HG03457 (cell line): ENCODE results near the gene HDAC3.

ENCODE experiments used
- ATAC-seq: cut with Tn5 transposase; IDR thresholded peaks from one replicate; pipeline ENCODE4 v1.9.1; 2021; ENCODE audit warnings: moderate number of reproducible peaks; ENCODE audit not compliant: unreplicated experiment

HDAC3 gene

GRCh38 chr5:141636413-141637122, at the start of gene HDAC3, which contains the start of gene RELL2:
TSS of gene HDAC3 (minus strand) at chr5:141636849. CDS start at chr5:141636790, 59 bp downstream.
TSS of gene RELL2 (plus strand) at chr5:141636997. CDS start at chr5:141638226, 1,229 bp downstream.
- ATAC-seq = peak; percentile 66

GRCh38 chr5:141685591-141685990, 48.9 kb upstream of the HDAC3 start:
- ATAC-seq = no peak

- no peak for ATAC-seq
Measured at GRCh38 chr5:141683596-141684141, 47.0 kb upstream of the HDAC3 start.

GRCh38 chr5:141681695-141682641, 45.3 kb upstream of the HDAC3 start, which contains the start of gene ARAP3:
TSS of gene ARAP3 (minus strand) at chr5:141682230. CDS start at chr5:141680486, 1,744 bp downstream.
- no peak for ATAC-seq

GRCh38 chr5:141681295-141681694, 44.6 kb upstream of the HDAC3 start:
- ATAC-seq = no peak

- no peak for ATAC-seq
Measured at GRCh38 chr5:141680751-141681201, 44.1 kb upstream of the HDAC3 start.

GRCh38 chr5:141680178-141680577, 43.5 kb upstream of the HDAC3 start:
- no peak for ATAC-seq

- ATAC-seq = no peak
Measured at GRCh38 chr5:141677415-141677814, 40.8 kb upstream of the HDAC3 start.

GRCh38 chr5:141675672-141676071, 39.0 kb upstream of the HDAC3 start:
- no peak for ATAC-seq

GRCh38 chr5:141674747-141675146, 38.1 kb upstream of the HDAC3 start:
- ATAC-seq = no peak

GRCh38 chr5:141672841-141673813, 36.5 kb upstream of the HDAC3 start:
- no peak for ATAC-seq

- no peak for ATAC-seq
Measured at GRCh38 chr5:141672071-141672840, 35.6 kb upstream of the HDAC3 start.

GRCh38 chr5:141669520-141669919, 32.9 kb upstream of the HDAC3 start:
- ATAC-seq = no peak

- ATAC-seq = no peak
Measured at GRCh38 chr5:141668601-141669265, 32.1 kb upstream of the HDAC3 start.

GRCh38 chr5:141665995-141666940, 29.6 kb upstream of the HDAC3 start:
- no peak for ATAC-seq

- peak; percentile 90 for ATAC-seq
Measured at GRCh38 chr5:141664733-141665461, 28.2 kb upstream of the HDAC3 start.

- no peak for ATAC-seq
Measured at GRCh38 chr5:141663506-141663905, 26.9 kb upstream of the HDAC3 start.
